Retinal pigment epithelial cell (primary cell): ENCODE results near the gene PDE4B.
A peak's percentile ranks its signal among the peaks of the same experiment; 100 is the strongest.

Experiments used
- DNase-seq: peaks from one replicate; pipeline ENCODE4 v3.0.0-alpha.2; 2010; ENCODE audit warnings: low read depth
- H3K4me3 ChIP-seq: 2 replicates; pipeline ENCODE4 v1.5.1; 2011; ENCODE audit warnings: mild to moderate bottlenecking, low read length, control low read depth, moderate library complexity
- CTCF ChIP-seq: conservative IDR thresholded peaks from 2 replicates; pipeline ENCODE4 v1.5.1; 2011; ENCODE audit warnings: low read depth, low read length, control low read depth, inconsistent platforms

Gene PDE4B

GRCh38 chr1:66269222-66269621 lies 476.5 kb downstream of the PDE4B start:
- DNase-seq, result no peak
- H3K4me3 ChIP-seq, result no peak overlapping the region
- no peak for TF ChIP-seq CTCF

GRCh38 chr1:66270119-66270812 lies 477.6 kb downstream of the PDE4B start:
- no peak overlapping the region for H3K4me3 ChIP-seq

GRCh38 chr1:66271216-66271903 lies 478.7 kb downstream of the PDE4B start:
- peak; percentile 100 for DNase-seq
- no peak overlapping the region for H3K4me3 ChIP-seq
- no peak for TF ChIP-seq CTCF

More at GRCh38 chr1:66270119-66270812, 477.6 kb downstream of the PDE4B start:
- TF ChIP-seq CTCF, result no peak
- peak; percentile 92 for DNase-seq

GRCh38 chr1:66271904-66272254 lies 479.2 kb downstream of the PDE4B start:
- no peak for DNase-seq
- H3K4me3 ChIP-seq, result no peak overlapping the region

GRCh38 chr1:66273656-66274055 lies 481.0 kb downstream of the PDE4B start:
- no peak for DNase-seq
- no peak overlapping the region for H3K4me3 ChIP-seq
- no peak for TF ChIP-seq CTCF

More at GRCh38 chr1:66271904-66272254, 479.2 kb downstream of the PDE4B start:
- TF ChIP-seq CTCF, result no peak

- H3K4me3 ChIP-seq, result no peak overlapping the region
- DNase-seq, result no peak
- TF ChIP-seq CTCF, result no peak
These were observed 481.9 kb downstream of the PDE4B start for GRCh38 chr1:66274634-66275033.

- H3K4me3 ChIP-seq, result no peak overlapping the region
- DNase-seq, result no peak
- no peak for TF ChIP-seq CTCF
These were observed 482.4 kb downstream of the PDE4B start for GRCh38 chr1:66275083-66275482.
